GM21529 (cell line): ENCODE results near the gene YOD1.

ENCODE experiments used
- ATAC-seq: cut with Tn5 transposase; IDR thresholded peaks from one replicate; pipeline ENCODE4 v1.9.1; 2021; ENCODE audit not compliant: unreplicated experiment

Gene YOD1

DNA sequence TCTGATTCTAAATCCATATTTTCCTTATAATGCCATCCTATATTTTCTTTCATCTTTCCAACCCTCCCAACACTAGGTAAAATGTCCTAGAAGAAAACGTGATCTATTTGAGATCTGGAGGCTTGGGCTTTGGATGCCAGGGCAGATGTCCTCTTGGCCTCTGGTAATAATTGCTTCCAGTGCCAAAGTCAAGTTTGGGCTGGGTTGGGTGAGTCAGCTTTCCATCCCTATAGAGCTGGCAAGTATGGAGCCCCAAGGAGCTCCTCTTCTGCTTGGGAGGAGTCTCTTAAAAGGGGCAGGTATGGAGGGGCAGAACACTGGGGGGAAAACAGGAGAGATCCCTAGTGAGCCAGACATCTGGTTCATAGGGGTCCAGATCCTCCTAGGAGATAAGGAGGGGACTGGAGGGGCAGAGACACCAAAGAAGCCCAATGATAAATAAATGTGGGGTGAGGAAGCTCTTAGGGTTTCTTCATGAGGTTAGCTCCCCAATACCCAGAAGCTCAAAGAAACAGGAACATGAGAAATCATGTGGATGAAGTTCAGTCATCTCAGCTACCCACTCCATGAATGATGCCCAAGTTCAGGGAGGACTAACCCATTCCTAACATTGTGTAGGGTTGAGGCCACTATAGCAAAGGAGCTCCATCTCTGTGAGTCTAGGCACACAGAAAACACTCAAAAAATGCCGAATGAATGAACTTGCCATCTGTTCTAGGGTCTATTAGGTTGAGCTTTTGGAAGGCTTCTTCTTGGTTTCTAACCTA, 21.9 kb downstream of the YOD1 start:
- no peak for ATAC-seq

DNA sequence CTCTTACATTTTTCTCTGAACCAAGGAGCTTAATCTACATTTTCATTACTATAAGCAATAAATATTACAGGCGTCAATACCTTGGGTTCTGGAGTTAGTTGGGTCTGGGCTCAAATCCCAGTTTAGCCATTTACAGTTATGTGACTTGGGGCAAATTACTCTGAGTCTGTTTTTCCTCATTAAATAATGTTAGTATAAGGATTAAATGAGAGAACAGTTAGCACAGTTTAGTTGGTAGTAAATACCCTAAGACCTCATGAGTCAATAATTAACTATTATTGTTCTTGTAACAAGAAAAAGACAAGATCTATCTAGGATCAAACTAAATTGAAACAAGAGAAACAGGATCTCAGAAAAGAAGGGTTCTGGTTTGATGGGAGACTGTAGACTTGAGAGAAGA, 23.1 kb downstream of the YOD1 start:
- ATAC-seq: no peak

DNA sequence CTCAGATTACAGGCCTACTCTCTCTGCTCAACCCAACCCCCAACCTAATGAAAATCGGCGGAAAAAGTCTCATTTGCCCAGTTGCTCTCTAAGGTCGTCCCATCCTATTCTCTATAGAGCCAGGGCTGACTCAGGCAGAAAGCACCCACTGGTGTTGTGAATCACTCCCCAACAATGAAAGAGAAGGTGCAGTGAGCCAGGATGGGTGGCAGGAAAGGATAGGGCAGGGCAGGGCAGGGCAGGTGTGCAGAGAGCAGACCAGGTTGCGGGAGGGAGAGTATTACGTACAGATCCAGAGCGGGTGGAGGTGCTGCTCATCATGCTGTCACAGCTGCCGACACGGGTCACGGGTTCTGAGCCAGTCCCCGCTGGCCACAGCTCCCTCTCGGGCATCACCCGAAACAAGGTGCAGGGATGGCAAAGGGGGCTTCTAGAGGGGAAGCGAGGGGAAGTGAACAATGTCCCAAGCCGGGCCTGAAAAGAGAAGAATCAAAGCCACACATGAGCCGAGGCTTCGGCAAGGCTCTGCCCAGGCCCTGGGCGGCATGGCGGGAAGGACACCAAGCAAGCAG, 23.7 kb downstream of the YOD1 start:
- ATAC-seq: no peak

DNA sequence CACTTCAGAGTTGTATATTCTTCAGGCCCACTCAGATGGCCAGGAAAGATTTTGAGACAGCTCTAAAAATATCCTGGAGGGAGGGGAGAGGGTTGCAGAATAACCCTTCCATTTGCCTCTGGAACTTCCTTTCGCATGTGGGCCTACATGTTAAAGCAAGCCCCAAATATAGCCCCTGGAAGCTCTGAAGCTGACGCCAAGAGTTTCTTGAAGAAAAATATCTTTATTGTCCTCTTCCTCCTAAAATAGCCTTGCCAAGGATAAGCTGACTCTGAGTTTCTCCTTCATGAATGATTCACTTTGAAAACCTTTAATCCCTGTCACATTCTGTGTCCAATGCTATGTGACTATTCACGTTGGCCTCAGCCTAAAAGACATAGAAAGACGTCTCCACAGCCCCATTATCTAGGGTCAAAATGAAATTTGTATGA, 24.9 kb downstream of the YOD1 start:
- no peak for ATAC-seq

- ATAC-seq: no peak
Observed at GRCh38 chr1:207025146-207025880, 25.7 kb downstream of the YOD1 start.

DNA sequence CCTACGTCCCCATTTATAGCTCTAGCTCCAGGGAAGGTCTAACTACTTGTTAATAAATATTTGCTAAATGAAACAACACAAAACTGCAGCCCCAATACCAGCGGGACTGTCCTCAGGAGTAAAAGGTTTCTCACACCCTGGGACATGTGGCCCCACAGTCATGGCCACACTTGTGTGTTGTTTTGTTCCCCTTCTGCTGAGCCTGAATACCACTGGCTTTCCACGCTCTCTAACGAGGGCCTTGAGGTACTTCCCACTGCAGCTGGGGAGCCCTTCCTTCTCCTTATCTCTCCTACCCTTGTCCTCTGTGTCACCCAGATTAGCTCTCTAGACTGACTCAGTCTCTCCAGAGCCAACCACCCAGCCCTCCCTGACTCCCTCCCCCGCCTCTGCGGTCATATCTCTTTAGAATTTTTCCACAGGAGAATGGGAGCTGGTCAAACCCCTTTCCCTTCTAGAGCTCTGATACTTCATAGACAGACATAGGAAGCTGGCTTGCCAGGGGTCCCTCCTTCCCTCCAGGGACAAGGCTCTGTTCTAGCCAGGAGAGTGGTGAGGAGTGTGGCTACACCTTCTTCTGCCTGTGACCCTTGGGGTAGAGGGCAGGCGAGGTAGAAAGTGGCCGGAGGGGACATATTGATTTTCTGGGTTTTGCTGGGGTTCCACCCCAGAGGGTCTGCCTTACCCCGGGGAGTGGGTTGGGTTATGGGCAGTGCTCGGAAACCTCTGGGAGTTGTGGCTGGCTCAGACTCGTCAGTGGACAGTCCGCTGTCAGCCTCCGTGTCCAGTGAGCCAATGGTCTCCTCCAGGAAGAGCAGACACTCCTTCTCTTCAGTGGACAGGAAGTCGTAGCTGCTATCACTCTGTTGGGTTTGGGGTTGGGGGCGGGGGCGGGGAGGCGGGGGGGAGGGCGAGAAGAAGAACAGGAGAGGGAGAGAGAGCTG, 26.5 kb downstream of the YOD1 start:
- no peak for ATAC-seq

GRCh38 chr1:207022996-207023679, 27.9 kb downstream of the YOD1 start:
- no peak for ATAC-seq

GRCh38 chr1:207021876-207022596, 29.0 kb downstream of the YOD1 start:
- ATAC-seq: no peak

DNA sequence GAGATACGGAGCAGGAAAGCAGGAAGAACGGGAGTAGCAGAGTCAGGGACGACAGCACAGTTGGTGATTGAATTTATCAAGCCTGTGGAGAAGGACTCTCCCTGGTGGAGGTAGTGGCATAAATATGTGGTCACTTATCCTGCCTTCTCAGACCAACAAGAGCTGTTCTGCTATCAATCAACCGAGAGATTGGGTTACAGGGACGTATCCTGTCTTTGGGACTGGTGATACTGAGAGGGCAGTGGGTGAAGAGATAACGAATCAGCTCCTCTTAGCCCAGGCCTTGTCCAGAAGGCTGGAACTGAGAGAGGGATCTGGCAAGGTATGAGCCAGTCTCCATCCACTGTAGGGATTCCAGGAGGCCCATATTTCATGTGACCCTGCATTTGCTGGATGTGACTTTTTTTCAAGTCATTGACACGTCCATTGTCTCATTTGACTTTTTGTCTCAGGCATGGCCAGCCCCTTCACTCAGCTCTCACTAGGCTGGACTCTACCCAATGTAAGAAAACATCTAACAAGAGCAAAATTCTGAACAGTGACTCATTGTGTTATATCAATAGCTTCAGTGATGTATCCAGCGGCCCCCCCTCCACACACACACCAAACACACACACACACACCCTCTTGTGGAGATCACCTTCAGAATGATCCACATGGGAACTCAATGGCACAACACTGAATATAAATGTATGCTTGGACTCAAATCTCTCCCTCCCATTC, 29.7 kb downstream of the YOD1 start:
- no peak for ATAC-seq

- ATAC-seq: no peak
Observed at GRCh38 chr1:207020709-207021107, 30.3 kb downstream of the YOD1 start.

- ATAC-seq: no peak
Observed at GRCh38 chr1:207020065-207020708, 30.8 kb downstream of the YOD1 start.

GRCh38 chr1:207019661-207020060, 31.3 kb downstream of the YOD1 start:
- no peak for ATAC-seq

DNA sequence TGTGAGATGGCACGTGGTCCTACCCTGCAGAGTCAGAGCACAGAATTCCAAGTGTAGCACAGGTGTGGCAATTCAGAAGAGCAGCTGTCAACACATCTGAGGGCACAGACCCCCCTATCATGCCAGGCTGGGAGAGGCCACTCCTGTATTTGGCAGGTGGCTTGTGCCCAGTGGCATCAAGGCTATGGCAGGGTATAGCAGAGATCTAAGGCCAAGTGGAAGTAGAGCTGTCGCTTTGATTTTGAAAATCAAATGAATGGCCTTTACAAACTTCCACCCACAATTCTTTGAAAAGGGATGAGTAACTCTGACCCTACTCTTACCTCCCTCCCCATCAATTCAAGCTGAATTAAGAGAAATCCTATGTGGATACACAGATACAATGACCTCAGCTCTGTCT, 31.8 kb downstream of the YOD1 start:
- no peak for ATAC-seq

- ATAC-seq: no peak
Observed at GRCh38 chr1:207018707-207019106, 32.3 kb downstream of the YOD1 start.

DNA sequence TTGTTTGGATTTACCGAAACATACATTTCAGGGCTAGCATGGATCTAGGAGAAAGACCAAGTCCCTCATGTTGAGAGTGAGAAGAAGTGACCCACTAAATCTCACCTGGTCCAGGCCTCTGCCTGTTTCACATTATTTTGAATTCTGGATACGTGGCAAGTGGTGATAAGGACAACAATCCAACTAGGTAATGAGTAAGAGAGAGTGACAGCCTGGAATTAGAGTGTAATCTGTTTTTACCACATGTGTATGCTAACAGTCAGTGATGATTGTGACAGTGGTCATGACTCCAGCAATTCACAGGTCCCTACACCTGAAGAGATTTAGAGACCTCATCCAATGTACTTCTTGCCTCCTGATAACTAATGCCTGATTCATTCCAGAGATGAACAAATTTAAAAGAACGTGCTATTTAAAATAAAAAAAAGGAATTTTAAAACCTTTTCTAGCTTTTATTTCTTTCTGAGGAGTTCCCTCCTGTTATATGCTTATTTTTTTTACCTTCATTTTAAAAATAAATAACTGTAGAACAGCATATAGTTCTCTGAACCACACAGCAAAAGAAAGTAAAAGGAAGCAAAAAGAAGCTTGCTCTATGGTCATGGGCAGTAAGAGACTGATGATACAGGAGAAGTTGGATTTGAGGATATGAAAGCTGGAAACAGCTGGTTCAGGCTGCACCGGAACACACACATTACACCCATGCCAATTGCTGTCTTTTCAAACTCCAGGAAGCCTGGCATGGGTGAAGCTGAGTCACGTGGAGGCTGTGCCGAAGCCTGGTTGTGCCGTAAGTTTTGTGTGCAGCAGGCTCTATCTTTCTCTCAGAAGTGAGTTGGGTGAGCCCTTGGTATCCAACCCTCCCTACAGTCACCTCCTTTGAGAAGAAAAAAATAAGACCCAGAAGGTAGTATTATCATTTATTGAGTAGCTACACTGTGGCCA, 33.1 kb downstream of the YOD1 start:
- no peak for ATAC-seq

DNA sequence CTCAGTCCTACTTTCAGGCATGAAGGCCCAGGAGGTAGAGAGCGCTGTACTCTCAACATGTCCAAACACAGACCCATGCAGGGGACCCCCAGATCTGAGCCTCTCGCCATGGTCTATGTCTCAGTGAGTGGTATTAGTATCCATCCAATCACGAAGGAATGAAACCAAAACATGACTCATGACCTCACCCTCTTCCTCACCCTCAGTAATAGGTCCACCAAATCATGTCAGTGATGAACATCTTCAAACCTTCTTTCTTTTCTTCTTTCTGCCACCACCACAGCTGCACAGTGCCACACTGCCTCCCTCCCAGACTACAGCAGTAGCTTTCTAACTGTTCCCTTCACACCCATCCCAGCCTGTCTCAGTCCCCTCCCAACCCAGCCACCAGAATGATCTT, 35.2 kb downstream of the YOD1 start:
- no peak for ATAC-seq

DNA sequence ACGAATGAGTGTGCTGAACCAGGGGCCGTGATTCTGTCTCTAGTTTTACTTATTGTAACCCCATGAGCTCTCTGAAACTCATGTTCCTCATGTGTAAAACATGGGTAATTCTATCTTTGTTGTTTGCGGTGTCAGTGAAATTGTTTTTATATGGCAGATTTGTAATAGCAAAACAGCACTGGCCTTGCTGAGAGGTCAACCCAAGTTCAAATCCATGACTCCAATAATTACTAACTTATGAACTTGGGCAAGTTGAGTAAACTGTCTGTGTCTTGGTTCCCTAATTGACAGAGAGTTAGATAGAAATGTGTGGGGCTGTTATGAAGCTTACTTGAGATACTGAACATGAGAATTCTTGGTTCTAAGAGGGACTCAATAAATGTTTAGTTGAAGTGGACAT, 36.3 kb downstream of the YOD1 start:
- ATAC-seq: no peak
